ENCODE data around the gene STX11. TPM values are rescaled to one million over a fixed set of nuclear protein-coding genes. Genes with fewer than 3 reads are reported as not detected.
"Not testable (repeated sequence)": the region's sequence is repeated elsewhere in the genome, so short reads cannot be mapped to it uniquely, and the experiment has no call there.

STX11 gene
- total and polyA plus RNA-seq, 12 donors: 0.50 to 22.2 (median 6.3) TPM

DNA sequence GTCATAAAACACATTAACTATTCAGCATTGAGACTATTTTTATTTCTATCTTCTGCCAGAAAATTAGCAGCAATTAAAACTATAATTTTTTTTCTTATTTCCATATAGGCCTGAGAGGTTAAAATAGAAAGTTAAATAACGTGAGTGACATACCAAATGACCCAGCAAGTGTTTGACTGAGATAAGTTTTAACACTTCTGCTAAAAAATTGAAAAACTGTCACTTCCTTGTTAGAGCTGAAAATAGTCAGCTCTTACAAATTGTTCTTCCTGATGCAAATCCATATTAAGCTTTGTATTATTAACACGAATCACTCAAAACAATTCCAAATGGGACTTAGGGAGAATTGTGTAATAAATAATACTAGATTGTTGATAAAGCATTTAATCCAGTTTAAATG is 26.5 kb upstream of the STX11 start:
- no peak overlapping the region for H3K4me3 ChIP-seq
- no peaks in the 10 kb centered on the region for H3K9me3 ChIP-seq (replicated peaks in 1 of 3)
- H3K36me3 ChIP-seq (replicated peaks in 1 of 2): no peaks in the 10 kb centered on the region
- DNase-seq: no peak
- H3K27me3 ChIP-seq: no peaks in the 10 kb centered on the region
- no peak overlapping the region for H3K27ac ChIP-seq
- 57 to 69% (median 63%) methylated on average over 2 of the region's 2 CpGs for WGBS, 4 donors
- intact Hi-C loops (cut with DNase I): no loop called here
- no peaks in the 10 kb centered on the region for H3K4me1 ChIP-seq (replicated peaks in 1 of 2)
- TF ChIP-seq, protein P1, sequence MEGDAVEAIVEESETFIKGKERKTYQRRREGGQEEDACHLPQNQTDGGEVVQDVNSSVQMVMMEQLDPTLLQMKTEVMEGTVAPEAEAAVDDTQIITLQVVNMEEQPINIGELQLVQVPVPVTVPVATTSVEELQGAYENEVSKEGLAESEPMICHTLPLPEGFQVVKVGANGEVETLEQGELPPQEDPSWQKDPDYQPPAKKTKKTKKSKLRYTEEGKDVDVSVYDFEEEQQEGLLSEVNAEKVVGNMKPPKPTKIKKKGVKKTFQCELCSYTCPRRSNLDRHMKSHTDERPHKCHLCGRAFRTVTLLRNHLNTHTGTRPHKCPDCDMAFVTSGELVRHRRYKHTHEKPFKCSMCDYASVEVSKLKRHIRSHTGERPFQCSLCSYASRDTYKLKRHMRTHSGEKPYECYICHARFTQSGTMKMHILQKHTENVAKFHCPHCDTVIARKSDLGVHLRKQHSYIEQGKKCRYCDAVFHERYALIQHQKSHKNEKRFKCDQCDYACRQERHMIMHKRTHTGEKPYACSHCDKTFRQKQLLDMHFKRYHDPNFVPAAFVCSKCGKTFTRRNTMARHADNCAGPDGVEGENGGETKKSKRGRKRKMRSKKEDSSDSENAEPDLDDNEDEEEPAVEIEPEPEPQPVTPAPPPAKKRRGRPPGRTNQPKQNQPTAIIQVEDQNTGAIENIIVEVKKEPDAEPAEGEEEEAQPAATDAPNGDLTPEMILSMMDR (IDR thresholded peaks at IDR 0.05): no peak
- TF ChIP-seq POLR2A (IDR thresholded peaks at IDR 0.05): no peak

DNA sequence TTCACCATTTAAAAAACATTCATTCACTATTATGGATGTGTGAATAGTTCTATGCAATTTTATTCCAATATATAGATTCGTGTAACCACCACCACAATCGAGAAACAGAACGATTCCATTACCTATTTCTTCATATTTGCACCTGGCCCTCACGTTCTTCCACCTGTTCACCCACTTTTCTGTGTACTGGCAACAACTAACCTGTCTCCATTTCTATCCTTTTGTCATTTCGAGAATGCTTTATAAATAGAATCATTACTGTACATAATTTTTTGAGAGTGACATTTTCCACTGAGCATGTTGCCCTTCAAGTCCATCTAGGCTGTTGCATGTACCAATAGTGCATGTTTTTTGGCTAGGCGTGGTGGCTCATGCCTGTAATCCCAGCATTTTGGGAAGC is 23.2 kb upstream of the STX11 start:
- no peaks in the 10 kb centered on the region for H3K9me3 ChIP-seq (replicated peaks in 1 of 3)
- no peaks in the 10 kb centered on the region for H3K36me3 ChIP-seq (replicated peaks in 1 of 2)
- no peaks in the 10 kb centered on the region for H3K27me3 ChIP-seq
- no peak overlapping the region for H3K27ac ChIP-seq
- intact Hi-C loops (cut with DNase I): no loop called here
- no peak for DNase-seq
- TF ChIP-seq, protein P1 (IDR thresholded peaks at IDR 0.05): no peak
- no peak for TF ChIP-seq POLR2A (IDR thresholded peaks at IDR 0.05)
- H3K4me1 ChIP-seq (replicated peaks in 1 of 2): no peaks in the 10 kb centered on the region
- no peak overlapping the region for H3K4me3 ChIP-seq
- 74 to 85% (median 81%) methylated on average over 6 of the region's 6 CpGs for WGBS, 4 donors

DNA sequence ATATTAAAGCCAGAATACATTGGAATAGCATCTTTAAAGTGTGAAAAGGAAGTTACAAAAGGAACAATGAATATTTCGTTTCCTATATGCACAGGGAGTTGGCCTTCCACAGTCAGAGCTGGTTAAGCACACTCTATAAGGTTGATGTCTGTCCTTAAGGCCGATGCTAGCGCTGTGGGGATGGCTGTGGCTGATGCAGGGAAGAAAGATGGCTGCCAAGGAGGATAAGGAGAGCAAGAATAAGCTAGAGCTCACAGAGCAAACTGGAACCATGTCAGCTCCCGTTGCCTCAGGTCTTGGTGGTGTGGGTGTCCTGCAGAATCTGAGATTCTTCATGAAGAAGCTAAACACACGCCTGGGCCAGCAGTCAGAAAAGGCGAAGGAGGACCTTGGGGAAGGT is 20.8 kb upstream of the STX11 start:
- intact Hi-C loops (cut with DNase I): no loop called here
- Histone ChIP-seq H3K9me3 (replicated peaks in 1 of 3) (no peaks in the 10 kb centered on the region), H3K4me1 (replicated peaks in 1 of 2) (no peaks in the 10 kb centered on the region), H3K27me3 (no peaks in the 10 kb centered on the region), H3K4me3 (no peak overlapping the region), H3K27ac (no peak overlapping the region), H3K36me3 (replicated peaks in 1 of 2) (no peaks in the 10 kb centered on the region)
- no peak for DNase-seq
- 82 to 87% (median 84%) methylated on average over 6 of the region's 6 CpGs for WGBS, 4 donors
- no peak for TF ChIP-seq POLR2A (IDR thresholded peaks at IDR 0.05)
- TF ChIP-seq, protein P1 (IDR thresholded peaks at IDR 0.05): no peak

DNA sequence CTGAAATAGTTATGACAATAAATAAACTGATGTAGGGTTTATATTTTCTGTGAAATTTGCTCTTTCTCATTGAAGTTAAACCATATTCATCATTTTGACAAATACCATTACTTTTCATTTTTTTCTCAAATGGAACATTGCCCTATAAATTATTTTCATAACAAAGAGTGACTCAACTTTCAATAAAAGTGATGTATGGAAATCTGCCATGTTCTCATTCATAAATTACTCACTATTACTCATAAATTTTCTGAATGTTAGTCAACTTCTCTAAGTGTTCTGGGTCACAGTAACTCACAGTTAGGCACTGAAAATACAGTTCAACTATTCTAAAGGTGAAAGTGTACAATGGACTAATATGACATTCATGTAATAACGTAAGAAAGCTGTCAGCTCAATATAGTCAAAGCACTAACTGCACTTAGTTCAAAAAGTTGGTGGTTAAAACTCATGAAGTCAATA is 19.0 kb upstream of the STX11 start:
- Histone ChIP-seq H3K36me3 (replicated peaks in 1 of 2) (no peaks in the 10 kb centered on the region), H3K4me1 (replicated peaks in 1 of 2) (no peaks in the 10 kb centered on the region), H3K27me3 (no peaks in the 10 kb centered on the region), H3K4me3 (no peak overlapping the region), H3K9me3 (replicated peaks in 1 of 3) (no peaks in the 10 kb centered on the region), H3K27ac (no peak overlapping the region)
- TF ChIP-seq, protein P1 (IDR thresholded peaks at IDR 0.05): no peak
- no peak for TF ChIP-seq POLR2A (IDR thresholded peaks at IDR 0.05)
- DNase-seq: no peak
- intact Hi-C loops (cut with DNase I): no loop called here
- 35 to 63% (median 51%) methylated on average over 1 of the region's 1 CpG for WGBS, 4 donors

DNA sequence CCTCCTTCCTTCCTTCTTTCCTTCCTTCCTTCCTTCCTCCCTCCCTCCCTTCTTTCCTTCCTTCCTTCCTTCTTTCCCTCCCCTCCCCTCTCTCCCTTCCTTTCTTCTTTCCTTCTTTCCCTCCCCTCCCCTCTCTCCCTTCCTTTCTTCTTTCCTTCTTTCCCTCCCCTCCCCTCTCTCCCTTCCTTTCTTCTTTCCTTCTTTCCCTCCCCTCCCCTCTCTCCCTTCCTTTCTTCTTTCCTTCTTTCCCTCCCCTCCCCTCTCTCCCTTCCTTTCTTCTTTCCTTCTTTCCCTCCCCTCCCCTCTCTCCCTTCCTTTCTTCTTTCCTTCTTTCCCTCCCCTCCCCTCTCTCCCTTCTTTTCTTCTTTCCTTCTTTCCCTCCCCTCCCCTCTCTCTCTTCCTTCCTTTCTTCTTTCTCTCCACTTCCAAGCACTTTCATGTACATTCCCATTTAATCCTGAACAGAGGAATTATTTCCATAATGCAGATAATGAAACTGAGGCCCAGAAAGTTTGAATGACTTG is 18.1 kb upstream of the STX11 start:
- DNase-seq; intact Hi-C loops (cut with DNase I); H3K27ac ChIP-seq; H3K27me3 ChIP-seq; H3K4me3 ChIP-seq; H3K4me1 ChIP-seq (replicated peaks in 1 of 2); H3K9me3 ChIP-seq (replicated peaks in 1 of 3); H3K36me3 ChIP-seq (replicated peaks in 1 of 2): not testable (repeated sequence)

Measured in adrenal gland (tissue), 12 donors.